HG03103 (cell line): ENCODE data around the gene DENND5B.

Experiments used
- ATAC-seq: cut with Tn5 transposase; IDR thresholded peaks from one replicate; pipeline ENCODE4 v1.9.1; 2021; ENCODE audit warnings: low read depth; ENCODE audit not compliant: unreplicated experiment

Gene DENND5B

GRCh38 chr12:31353750-31354708 lies 236.9 kb downstream of the DENND5B start:
- ATAC-seq: no peak

DNA sequence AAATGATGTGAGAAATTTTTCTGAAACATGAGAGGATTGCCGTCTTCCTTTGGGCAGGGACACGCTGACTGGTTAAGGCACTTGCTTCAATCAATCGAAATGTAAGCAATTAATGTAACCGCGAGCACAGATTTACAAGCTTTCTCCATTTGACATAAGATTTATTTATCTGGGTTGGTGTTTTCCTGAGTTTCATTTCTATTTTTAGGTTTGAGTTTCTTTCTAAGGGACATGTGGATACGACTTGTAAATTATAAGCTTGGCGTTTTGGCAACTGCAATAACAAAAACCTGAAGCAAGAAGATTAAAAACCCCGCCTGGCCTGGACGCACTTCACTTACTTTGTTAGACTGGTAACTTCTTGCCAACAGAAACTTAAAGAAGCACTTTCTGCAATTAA lies 244.7 kb downstream of the DENND5B start:
- ATAC-seq: no peak

GRCh38 chr12:31343139-31343538 lies 247.8 kb downstream of the DENND5B start:
- no peak for ATAC-seq

- no peak for ATAC-seq
Observed at GRCh38 chr12:31342286-31342685, 248.7 kb downstream of the DENND5B start.

DNA sequence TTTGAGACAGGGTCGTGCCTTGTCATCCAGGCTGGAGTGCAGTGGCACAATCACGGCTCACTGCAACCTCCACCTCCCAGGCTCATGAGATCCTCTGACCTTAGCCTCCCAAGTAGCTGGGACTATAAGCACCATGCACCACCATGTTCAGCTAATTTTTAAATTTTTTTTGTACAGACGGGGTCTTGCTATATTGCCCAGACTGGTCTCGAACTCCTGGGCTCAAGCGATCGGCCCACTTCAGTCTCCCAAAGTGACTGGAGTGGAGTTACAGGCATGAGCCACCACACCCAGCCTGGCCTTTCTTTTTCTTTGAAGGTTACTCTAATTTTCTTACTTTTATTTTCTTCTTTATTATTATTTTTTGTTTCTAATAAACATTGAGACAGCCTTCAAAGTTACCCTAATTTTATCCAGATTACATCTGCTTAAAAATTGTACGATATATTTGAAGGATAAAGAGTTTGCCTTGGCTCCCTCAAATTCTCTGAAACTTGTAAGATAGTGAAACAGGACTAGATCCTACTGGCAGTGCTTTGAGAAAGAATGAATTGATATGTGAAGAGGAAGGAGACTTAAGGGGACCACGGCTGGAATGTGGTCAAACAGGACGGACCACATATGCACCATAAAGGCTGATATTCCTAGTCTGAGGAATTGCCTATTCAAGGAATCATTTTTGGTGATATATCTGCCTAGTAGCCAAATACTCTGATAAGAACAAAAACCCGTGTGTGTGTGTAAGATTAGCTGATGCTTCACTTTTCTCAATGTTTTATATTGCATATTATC lies 250.9 kb downstream of the DENND5B start:
- no peak for ATAC-seq

- ATAC-seq: no peak
Observed at GRCh38 chr12:31337952-31338351, 253.0 kb downstream of the DENND5B start.
